Stomach (tissue), 4 donors: ENCODE results near the gene BTBD2.

Source experiments
- POLR2A ChIP-seq, 4 donors: fragments of 450-650 bp; IDR thresholded peaks; one replicate each; pipeline ENCODE4 v1.6.1; 2016; ENCODE audit warnings: antibody characterized with exemption in 4 of 4, control low read depth in 2 of 4, mild to moderate bottlenecking in 1 of 4, moderate library complexity in 1 of 4
- POLR2AphosphoS5 ChIP-seq, 3 donors: sonication (generic); formaldehyde crosslinking; IDR thresholded peaks; one replicate each; pipeline ENCODE4 v1.6.1; 2016; ENCODE audit warnings: antibody characterized with exemption in 3 of 3
- TF ChIP-seq, protein P1 (sequence below), 7 experiments: fragments of 450-650 bp in 4 of 7; fragments of 200-600 bp in 3 of 7; sonication (generic) in 3 of 7; IDR thresholded peaks; one replicate each; pipeline ENCODE4 v1.5.1; 2016 to 2019; ENCODE audit warnings: antibody characterized with exemption in 7 of 7, control low read depth in 2 of 7, mild to moderate bottlenecking in 1 of 7

DNA sequence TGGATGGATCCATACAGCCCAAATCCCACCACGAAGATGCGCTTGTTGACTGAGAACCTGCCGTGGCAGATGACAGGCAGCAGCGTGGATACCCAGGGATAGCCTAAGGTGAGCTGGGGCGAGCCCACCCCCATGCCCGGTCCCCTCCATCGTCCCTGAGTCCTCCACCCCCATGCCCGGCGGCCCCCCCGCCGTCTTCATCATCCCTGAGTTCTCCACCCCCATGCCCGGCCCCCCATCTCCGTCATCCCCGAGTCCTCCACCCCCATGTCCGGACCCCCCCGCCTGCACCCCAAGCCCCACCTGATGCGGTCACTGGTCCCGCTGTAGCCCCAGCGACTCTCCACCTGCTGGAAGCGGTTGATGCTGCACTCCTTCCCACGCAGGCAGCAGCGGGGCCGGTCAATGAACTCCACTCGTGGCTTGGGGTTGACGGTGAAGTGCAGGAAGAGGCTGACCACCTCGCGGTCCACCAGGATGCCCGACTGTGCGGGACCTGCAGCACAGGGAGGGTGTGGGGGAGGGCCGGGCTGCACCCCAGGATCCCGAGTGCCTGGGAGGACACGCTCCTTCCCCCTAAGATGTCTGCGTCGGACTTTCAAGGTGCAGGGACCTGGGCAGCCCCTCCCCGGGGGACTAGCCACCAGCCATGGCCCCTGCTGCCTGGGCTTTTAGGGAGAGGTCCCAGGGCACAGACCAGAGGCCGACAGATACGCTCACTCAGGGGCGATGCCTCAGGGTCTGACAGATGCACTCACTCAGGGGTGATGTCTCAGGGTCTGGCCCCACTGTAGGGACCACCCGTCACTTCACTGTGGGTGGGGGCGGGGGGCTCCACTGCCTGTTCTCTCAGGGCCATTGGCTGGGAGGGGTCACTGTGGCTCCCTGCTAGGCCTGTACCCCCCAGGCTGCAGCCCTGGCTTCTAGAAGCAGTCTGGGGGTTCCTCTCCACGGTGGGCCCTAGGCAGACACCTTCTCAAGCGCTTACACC is 28.0 kb downstream of the BTBD2 start:
- TF ChIP-seq POLR2A (IDR thresholded peaks at IDR 0.05) (no peak), POLR2AphosphoS5 (IDR thresholded peaks at IDR 0.05) (no peak)
- TF ChIP-seq, protein P1, sequence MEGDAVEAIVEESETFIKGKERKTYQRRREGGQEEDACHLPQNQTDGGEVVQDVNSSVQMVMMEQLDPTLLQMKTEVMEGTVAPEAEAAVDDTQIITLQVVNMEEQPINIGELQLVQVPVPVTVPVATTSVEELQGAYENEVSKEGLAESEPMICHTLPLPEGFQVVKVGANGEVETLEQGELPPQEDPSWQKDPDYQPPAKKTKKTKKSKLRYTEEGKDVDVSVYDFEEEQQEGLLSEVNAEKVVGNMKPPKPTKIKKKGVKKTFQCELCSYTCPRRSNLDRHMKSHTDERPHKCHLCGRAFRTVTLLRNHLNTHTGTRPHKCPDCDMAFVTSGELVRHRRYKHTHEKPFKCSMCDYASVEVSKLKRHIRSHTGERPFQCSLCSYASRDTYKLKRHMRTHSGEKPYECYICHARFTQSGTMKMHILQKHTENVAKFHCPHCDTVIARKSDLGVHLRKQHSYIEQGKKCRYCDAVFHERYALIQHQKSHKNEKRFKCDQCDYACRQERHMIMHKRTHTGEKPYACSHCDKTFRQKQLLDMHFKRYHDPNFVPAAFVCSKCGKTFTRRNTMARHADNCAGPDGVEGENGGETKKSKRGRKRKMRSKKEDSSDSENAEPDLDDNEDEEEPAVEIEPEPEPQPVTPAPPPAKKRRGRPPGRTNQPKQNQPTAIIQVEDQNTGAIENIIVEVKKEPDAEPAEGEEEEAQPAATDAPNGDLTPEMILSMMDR (IDR thresholded peaks at IDR 0.05) = no peak
